Activated naive CD4-positive, alpha-beta T cell treated with anti-CD3 and anti-CD28 coated beads, Interleukin-2, amount 50 U/mL, for 24 hours (primary cell): ENCODE data around the gene PEAK3.

Experiments used
- H3K27ac Mint-ChIP-seq: one replicate; pipeline ENCODE4 v1.8.0; 2021; ENCODE audit warnings: mild to moderate bottlenecking, mixed read lengths
- H3K27me3 Mint-ChIP-seq: one replicate; pipeline ENCODE4 v1.8.0; 2021; ENCODE audit warnings: mixed read lengths
- H3K36me3 Mint-ChIP-seq: one replicate; pipeline ENCODE4 v1.8.0; 2021; ENCODE audit warnings: mixed read lengths
- H3K4me1 Mint-ChIP-seq: one replicate; pipeline ENCODE4 v1.8.0; 2021; ENCODE audit warnings: mixed read lengths
- H3K4me3 Mint-ChIP-seq: one replicate; pipeline ENCODE4 v1.8.0; 2021; ENCODE audit warnings: mild to moderate bottlenecking, mixed read lengths
- H3K9me3 Mint-ChIP-seq: one replicate; pipeline ENCODE4 v1.8.0; 2021; ENCODE audit warnings: mixed read lengths

Gene PEAK3

DNA sequence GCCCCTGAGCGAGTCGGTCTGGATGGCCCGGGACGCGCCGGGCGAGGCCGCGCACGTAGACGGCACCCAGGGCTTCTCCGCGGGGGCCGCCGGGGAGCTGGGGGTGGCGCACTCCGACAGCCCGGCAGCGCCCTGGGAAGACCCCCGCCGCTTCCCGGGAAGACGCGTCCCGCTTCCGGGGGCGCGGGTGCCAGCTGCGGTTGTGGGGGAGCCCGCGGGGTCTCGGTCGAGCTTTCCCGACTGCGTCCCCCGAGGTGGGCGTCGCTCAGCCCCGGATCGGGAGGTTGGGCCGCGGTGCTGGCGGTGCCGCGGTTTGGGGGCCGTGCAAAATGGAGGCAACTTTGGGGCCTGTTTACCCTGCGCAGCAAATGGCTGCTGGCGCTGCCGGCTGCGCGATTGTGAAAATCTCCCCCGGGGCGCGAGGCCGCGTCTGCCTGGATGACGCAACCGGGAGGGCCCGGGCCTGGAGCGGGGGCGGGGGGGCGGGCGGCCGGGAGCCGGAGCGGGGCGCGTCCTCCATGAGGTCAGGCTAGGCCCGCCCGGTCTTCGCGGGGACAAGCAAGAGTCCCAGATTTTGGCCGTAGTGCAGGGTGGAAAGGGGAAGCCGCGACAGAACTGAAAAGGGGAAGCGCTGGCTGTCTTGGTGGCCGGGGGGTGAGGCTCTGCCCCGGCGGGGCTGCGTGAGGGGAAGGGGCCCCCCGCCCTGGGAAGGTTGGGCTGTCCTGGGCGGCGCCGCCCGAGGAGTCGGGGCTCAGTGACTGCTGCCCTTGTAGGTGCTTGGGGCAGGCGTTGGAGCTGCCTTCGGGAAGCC is 11.3 kb downstream of the PEAK3 start:
- H3K27me3 Mint-ChIP-seq, result no peaks in the 10 kb centered on the region
- peak overlapping the region; percentile 35 for H3K27ac Mint-ChIP-seq
- H3K9me3 Mint-ChIP-seq, result no peaks in the 10 kb centered on the region
- H3K4me3 Mint-ChIP-seq, result peak overlapping the region; percentile 89
- peaks cover 11% of the 10 kb centered on the region for H3K36me3 Mint-ChIP-seq
- peaks cover 35% of the 10 kb centered on the region for H3K4me1 Mint-ChIP-seq

DNA sequence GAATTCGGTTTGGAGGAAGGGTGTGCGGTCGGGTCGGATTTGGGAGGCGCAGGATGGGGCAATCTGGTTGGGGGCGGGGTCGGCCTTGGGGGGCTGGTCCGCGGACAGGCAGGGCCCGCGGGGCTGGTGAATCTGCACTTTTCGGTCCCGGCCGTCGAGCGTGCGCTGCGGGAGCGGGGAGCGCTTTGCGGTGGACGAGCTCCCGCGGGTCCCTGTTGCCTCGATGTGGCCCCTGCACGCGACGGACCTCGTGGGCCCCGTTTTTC is 11.9 kb downstream of the PEAK3 start:
- peaks cover 11% of the 10 kb centered on the region for H3K36me3 Mint-ChIP-seq
- no peaks in the 10 kb centered on the region for H3K9me3 Mint-ChIP-seq
- H3K27ac Mint-ChIP-seq, result peak overlapping the region; percentile 83
- H3K4me3 Mint-ChIP-seq, result peak overlapping the region; percentile 89
- H3K27me3 Mint-ChIP-seq, result no peaks in the 10 kb centered on the region
- peaks cover 33% of the 10 kb centered on the region for H3K4me1 Mint-ChIP-seq

DNA sequence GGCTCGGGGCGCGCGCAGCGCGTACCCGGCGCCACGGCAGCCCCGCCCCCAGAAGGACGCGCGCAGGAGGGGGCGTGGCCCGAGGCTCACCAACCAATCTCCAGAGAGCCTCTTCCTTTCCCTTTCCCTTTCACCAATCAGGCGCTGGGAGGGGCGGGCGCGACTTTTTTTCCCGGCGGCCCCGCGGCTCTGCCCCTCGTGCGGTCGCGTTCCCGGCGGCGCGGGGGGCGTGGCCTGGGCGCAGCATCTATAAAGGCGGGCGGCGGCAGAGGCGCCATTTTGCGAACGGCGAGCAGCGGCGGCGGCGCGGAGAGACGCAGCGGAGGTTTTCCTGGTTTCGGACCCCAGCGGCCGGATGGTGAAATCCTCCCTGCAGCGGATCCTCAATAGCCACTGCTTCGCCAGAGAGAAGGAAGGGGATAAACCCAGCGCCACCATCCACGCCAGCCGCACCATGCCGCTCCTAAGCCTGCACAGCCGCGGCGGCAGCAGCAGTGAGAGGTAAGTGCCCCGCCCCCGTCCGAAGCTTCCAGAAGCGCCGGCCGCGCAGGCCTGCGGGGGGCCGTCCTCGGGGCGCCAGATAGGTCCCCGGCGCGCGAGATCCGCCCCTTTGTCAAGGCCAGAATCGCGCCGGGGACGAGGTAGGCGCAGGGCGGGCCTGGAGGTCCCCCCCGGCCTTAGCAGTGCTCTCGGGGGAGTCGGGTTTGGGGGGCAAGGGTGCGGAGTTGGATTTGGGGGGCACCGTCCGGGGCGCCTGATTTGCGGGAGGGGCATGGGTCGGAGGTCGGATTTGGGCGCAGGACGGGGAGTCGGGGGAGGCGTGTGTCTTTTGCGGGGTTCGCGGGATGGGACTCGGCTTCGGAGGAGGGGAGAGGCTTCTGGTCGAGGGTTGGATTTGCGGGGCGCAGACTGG is 12.5 kb downstream of the PEAK3 start:
- H3K9me3 Mint-ChIP-seq, result no peaks in the 10 kb centered on the region
- H3K4me1 Mint-ChIP-seq, result peaks cover 29% of the 10 kb centered on the region
- no peaks in the 10 kb centered on the region for H3K27me3 Mint-ChIP-seq
- peak overlapping the region; percentile 89 for H3K4me3 Mint-ChIP-seq
- H3K27ac Mint-ChIP-seq, result peak overlapping the region; percentile 87
- H3K36me3 Mint-ChIP-seq, result peaks cover 11% of the 10 kb centered on the region

DNA sequence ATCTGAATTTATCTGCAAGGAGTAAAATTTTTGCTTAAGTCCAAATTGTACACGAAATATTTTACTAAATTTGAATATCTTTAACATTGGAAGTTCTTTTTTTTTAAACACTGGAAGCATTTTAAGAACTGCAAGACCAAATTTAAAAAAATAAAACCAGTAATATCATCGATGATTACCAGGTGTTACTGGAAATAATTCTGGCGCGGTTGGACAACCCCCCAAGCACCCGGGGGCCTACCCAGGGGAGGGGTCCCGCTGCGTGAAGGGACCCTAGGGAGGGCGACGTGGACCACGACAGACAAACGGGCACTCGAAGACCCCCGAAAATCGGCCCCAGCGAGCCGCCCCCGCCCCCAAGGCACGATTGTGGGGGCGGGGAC is 13.1 kb downstream of the PEAK3 start:
- Mint-ChIP-seq H3K9me3 (no peaks in the 10 kb centered on the region), H3K27me3 (no peaks in the 10 kb centered on the region), H3K4me3 (peak overlapping the region; percentile 89), H3K4me1 (peaks cover 23% of the 10 kb centered on the region), H3K36me3 (peaks cover 9% of the 10 kb centered on the region), H3K27ac (no peak overlapping the region)

DNA sequence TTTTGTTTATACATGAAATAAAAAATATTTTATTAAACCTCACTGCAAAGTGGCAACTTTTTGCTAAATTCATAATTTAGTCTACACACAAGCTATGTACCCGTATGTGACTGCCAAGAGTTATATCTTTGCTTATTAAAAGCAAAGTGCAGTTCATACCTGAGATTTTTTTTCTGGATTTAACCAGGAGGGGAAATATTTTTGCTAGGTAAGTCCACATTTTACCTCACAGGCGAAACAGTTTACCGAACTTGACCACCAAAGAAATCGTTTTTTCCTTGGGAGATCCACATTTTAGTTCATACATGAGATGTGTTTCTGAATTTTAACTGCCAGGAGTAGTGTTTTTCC is 13.5 kb downstream of the PEAK3 start:
- H3K4me3 Mint-ChIP-seq, result peak overlapping the region; percentile 89
- peaks cover 8% of the 10 kb centered on the region for H3K36me3 Mint-ChIP-seq
- H3K27ac Mint-ChIP-seq, result peak overlapping the region; percentile 41
- no peaks in the 10 kb centered on the region for H3K9me3 Mint-ChIP-seq
- H3K27me3 Mint-ChIP-seq, result no peaks in the 10 kb centered on the region
- peaks cover 20% of the 10 kb centered on the region for H3K4me1 Mint-ChIP-seq

DNA sequence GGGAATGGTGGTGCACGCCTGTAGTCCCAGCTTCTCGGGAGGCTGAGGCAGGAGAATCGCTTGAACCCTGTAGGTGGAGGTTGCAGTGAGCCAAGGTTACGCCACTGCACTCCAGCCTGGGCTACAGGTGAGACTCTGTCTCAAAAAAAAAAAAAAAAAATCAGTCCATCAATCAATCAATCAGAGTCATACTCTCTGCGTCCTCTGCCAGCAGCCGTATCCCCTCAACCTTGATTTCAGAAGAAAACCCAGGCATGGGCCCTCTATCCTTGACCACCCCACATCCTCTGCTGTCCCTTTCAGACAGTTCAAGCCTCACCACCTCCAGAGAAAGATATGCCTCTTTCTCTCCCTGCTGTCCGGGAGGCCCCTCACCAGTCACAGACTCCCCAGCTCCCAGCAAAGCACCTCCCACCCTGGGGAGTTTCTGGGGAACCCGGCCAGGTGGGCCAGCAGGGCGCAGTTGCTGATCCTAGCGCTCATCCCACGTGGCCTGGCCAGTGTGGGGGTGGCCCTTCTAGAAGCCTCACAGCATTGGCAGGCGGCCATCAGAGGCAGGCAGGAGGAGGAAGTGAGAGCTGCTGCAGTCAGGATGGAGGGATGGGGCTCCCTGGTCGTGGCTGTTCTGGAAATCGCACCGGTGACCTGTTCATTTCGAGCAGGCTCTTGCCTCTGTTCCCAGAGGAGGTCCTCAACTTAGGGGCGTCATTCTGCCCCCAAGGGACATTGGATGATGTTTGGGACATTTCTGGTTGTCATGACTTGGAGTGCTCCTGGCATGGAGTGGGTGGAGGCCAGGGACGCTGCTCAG is 15.6 kb downstream of the PEAK3 start:
- H3K27ac Mint-ChIP-seq, result no peak overlapping the region
- H3K9me3 Mint-ChIP-seq, result no peaks in the 10 kb centered on the region
- H3K27me3 Mint-ChIP-seq, result no peaks in the 10 kb centered on the region
- H3K36me3 Mint-ChIP-seq, result peaks cover under 1% of the 10 kb centered on the region
- peak overlapping the region; percentile 23 for H3K4me3 Mint-ChIP-seq
- peaks cover 10% of the 10 kb centered on the region for H3K4me1 Mint-ChIP-seq

DNA sequence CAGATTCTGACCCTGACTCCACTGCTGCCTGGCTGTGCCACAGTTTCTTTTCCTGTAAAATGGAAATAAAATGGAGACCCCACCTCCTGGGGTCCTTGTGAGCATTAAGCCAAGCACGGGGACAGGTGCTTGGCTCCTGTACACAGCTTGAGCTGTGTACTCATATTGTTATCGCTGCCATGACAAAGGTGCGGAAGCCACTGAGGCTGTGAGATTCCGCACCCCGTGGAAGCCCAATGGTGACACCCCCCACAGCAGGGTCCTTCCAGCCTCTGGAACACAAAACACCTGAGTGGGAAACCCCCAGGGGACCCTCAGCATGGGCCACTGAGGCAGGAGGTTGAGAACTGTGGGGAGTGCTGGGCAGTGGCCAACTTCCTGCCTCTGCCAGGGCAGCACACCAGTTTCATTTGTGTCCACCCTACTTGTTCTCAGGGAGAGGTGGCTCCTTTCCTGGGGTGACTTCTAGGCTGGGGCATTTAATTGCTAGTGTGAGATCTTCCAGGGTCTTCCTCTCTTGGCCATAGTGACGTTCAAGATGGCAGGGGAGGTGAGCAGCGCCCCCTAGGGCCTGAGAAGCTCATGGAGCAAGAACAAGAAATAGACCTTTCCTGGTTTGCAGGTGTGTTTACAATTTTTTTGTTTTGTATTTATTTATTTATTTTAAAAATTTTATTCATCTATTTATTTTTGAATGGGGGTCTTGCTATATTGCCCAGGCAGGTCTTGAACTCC is 20.4 kb downstream of the PEAK3 start:
- peaks cover 29% of the 10 kb centered on the region for H3K4me1 Mint-ChIP-seq
- no peak overlapping the region for H3K27ac Mint-ChIP-seq
- no peaks in the 10 kb centered on the region for H3K27me3 Mint-ChIP-seq
- no peak overlapping the region for H3K4me3 Mint-ChIP-seq
- H3K9me3 Mint-ChIP-seq, result no peaks in the 10 kb centered on the region
- no peaks in the 10 kb centered on the region for H3K36me3 Mint-ChIP-seq

DNA sequence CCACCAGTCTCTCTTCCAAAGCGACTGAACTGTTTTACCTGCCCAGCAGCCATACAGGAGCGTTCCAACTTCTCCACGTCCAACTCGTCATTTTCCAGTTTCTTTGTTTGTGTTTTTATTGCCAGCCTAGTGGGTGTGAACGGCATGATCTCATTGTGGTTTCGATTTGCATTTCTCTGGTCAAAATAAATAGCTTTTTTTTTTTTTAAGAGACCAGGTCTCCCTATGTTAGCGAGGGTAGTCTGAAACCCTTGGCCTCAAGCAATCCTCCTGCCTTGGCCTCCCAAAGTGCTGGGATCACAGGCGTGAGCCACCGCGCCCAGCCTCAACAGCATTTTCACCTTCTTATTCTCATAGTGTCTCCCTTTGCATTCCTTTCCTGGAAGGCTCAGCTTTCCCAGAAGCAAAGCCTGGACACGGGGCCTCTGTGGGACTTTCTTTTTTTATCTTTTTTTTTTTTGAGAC is 21.6 kb downstream of the PEAK3 start:
- H3K27me3 Mint-ChIP-seq, result no peaks in the 10 kb centered on the region
- H3K27ac Mint-ChIP-seq, result no peak overlapping the region
- peaks cover 26% of the 10 kb centered on the region for H3K4me1 Mint-ChIP-seq

DNA sequence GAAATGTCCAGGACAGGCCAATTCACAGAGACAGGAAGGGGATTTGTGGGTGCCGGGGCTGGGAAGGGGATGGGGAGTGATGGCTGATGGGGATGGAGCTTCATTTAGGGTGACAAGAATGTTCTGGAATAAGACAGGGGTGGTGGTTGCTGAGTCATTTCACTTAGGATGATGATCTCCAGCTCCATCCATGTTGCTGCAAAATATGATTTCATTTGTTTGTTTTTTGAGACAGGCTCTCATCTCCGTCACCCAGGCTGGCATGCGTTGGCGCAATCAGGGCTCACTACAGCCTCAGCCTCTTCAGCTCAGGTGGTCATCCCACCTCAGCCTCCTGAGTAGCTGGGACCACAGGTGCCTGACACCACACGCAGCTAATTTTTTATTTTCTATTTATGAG is 22.6 kb downstream of the PEAK3 start:
- no peak overlapping the region for H3K4me3 Mint-ChIP-seq

More for the DNA sequence above, 21.6 kb downstream of the PEAK3 start:
- Mint-ChIP-seq H3K4me3 (no peak overlapping the region), H3K9me3 (no peaks in the 10 kb centered on the region), H3K36me3 (no peaks in the 10 kb centered on the region)

DNA sequence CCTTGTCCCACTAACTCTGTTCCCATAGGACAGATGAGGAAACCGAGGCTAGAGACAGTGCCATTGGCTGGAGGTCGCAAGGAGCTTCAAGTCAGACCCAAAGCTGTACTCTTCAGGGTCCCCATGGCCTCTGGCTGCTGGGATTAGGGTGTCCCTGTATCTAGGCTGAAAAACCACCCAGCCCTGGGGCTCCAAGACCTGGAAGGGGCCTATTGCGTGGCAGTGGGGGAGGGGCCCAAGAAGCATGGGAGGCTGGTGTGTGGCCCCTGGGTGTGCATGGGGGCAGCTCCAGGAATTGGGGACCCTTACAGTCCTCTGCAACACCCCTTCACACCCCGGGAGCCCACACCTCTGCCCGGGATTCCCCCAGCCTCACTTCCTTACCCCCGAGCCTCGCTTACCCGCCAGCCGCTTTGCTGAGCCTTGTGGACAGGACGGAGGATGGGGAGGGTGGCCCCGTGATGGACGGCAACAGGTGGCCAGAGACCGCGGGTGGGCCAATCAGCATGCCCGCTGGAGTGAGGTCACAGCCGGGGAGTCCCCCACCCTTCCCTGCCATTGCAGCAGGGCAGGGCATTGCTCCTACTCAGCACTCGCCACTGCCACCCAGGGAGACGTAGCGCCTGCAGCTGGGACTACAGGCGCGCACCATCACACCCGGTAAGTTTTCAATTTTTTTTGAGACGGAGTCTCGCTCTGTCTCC is 25.8 kb downstream of the PEAK3 start, which contains the start of gene JSRP1:
JSRP1 (minus strand) TSS at position 436 of the 704 bp plus-strand sequence. CDS start 1,103 bp downstream, outside the sequence.
- Mint-ChIP-seq H3K36me3 (no peaks in the 10 kb centered on the region), H3K27me3 (no peaks in the 10 kb centered on the region), H3K4me1 (peaks cover 30% of the 10 kb centered on the region), H3K9me3 (no peaks in the 10 kb centered on the region), H3K27ac (peak within 1 kb of the TSS; percentile 41), H3K4me3 (no peak within 1 kb of the TSS)

More for the DNA sequence above, 22.6 kb downstream of the PEAK3 start:
- peak overlapping the region; percentile 84 for H3K27ac Mint-ChIP-seq
- no peaks in the 10 kb centered on the region for H3K27me3 Mint-ChIP-seq
- H3K4me1 Mint-ChIP-seq, result peaks cover 26% of the 10 kb centered on the region
- no peaks in the 10 kb centered on the region for H3K36me3 Mint-ChIP-seq
- no peaks in the 10 kb centered on the region for H3K9me3 Mint-ChIP-seq

DNA sequence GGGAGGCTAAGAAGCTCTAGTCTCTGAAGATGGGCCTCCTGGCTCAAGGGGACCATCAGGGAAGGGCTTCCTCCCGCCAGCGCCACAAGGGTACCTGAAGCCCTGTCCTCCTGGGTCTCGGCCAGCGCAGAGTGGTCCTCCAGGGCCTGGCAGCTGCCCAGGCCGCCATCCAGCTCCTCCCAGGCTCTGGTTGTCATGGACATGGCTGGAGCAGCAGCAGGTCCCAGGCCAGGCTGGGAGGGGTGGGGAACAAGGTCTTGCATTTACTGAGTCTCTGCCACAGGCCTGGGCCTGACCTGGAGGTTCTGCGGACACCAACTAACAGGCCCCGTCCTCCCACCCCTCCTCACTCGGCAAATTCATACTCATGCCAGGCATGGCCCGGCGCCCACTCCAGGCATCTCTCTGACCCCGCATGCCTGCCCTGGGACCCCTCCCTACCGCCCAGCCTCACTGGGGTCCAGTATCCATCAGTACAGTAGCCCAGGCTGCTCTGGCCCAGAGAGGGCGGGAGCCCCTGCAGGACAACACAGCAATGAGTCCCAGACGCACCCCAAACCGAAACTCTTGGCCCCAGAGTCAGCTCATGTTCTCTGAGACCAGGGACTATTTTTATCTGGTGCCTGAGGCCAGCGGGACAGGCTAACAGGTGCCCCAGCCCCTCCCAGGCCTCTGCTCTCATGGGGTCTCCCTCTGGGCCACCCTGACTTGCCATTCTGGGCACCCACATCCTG is 26.7 kb downstream of the PEAK3 start:
- no peaks in the 10 kb centered on the region for H3K27me3 Mint-ChIP-seq
- H3K4me3 Mint-ChIP-seq, result no peak overlapping the region
- no peaks in the 10 kb centered on the region for H3K9me3 Mint-ChIP-seq
- no peaks in the 10 kb centered on the region for H3K36me3 Mint-ChIP-seq
- peaks cover 28% of the 10 kb centered on the region for H3K4me1 Mint-ChIP-seq
- peak overlapping the region; percentile 46 for H3K27ac Mint-ChIP-seq

DNA sequence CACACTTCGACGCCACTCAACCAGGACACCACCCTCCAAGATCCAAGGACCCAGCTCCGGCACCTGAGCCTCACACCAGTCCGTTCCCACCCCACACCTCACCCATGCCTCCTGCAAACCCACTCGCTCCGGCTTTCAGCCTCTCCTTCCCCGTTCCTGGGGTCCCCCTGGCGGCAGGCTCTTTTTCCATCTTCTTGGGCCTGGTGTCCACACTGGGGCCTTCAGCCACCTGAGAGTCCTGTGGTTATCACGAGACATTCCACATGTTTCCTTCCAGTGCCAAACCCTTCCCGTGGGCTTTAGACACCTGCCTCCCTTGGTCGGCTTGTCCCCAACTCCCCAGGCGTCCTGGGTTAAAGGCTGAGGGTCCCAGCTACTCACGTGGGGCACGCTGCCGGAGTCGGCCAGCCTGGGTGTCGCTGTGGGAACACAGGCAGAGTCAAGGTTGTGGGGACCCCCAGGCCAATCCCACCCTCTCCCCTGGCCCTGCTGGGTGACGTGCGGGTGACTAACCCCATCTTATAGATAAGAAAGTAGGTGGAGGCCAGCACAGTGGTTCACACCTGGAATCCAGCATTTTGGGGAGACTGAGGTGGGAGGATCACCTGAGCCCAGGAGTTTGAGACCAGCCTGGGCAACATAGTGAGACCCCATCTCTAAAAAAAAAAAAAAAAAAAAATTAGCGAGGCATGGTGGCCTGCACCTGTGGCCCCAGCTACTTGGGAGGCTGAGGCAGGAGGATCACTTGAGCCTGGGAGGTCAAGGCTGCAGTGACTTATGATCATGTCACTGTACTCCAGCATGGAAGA is 27.7 kb downstream of the PEAK3 start:
- no peak overlapping the region for H3K27ac Mint-ChIP-seq
- no peaks in the 10 kb centered on the region for H3K27me3 Mint-ChIP-seq
- peak overlapping the region; percentile 49 for H3K4me3 Mint-ChIP-seq
- H3K9me3 Mint-ChIP-seq, result no peaks in the 10 kb centered on the region
- peaks cover 22% of the 10 kb centered on the region for H3K4me1 Mint-ChIP-seq
- no peaks in the 10 kb centered on the region for H3K36me3 Mint-ChIP-seq
